NT2/D1 (cell line): Measurements from ENCODE around the gene CEP152.

Experiments
- SUZ12 ChIP-seq: IDR thresholded peaks from 2 replicates; pipeline ENCODE4 v1.6.1; 2011; ENCODE audit not compliant: insufficient read length, insufficient read depth; ENCODE audit errors: extremely low read depth
- YY1 ChIP-seq: IDR thresholded peaks from 2 replicates; pipeline ENCODE4 v1.6.1; 2011; ENCODE audit not compliant: insufficient read length, insufficient read depth
- ZNF274 ChIP-seq: IDR thresholded peaks from 2 replicates; pipeline ENCODE4 v1.6.1; 2011; ENCODE audit warnings: mild to moderate bottlenecking, low read depth, low read length

DNA sequence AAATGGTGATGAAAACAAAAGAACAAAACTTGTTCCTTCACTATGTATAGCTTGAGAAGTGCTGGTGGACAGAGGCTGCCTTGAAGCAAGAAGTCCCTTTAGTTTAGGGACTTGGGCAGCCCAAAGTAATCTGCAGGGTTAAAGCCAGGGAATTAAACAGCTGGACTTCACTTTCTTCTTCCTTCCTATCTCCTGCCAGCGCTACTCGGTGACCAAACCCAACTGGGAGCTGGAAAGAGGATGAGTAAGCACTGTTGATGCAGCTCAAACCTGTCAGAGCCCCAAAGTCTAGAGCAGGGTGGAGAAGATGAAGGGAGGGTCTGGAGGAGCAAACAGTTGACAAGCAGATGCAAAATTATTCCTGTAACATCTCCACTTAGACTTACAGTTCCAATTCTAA, 92.2 kb downstream of the CEP152 start:
- no peak for TF ChIP-seq ZNF274
- no peak for TF ChIP-seq YY1
- TF ChIP-seq SUZ12, result no peak
